Spleen (tissue), 7 donors: ENCODE results near the gene DALRD3.

ENCODE experiments used
- CTCF ChIP-seq, 11 experiments: fragments of 200-600 bp in 7 of 11; fragments of 450-650 bp in 4 of 11; sonication (generic) in 4 of 11; IDR thresholded peaks in 8 of 11; conservative IDR thresholded peaks in 3 of 11; 1 replicate in 7 of 11; 2 replicates in 4 of 11; pipeline versions ENCODE4 v1.4.0 to v1.8.0; 2016 to 2021; ENCODE audit warnings: antibody characterized with exemption in 11 of 11, inconsistent platforms in 4 of 11, mild to moderate bottlenecking in 1 of 11
- POLR2A ChIP-seq, 3 donors: fragments of 450-650 bp; IDR thresholded peaks; one replicate each; pipeline ENCODE4 v1.5.1; 2017; ENCODE audit warnings: antibody characterized with exemption in 3 of 3, mild to moderate bottlenecking in 1 of 3
- donor health status: DM: no; HTN: no; CAD: no; lungs with moderate emphysema.
- donor health status: DM: no; HTN: no; CAD: no.
- donor health status: DM: no; HTN: no; CAD: no.

- peak in 10 of 11 experiments; percentile 15 to 75 (median 51) for TF ChIP-seq CTCF (IDR thresholded peaks at IDR 0.05 in 8 of 11, conservative IDR thresholded peaks at IDR 0.05 in 3 of 11)
- TF ChIP-seq POLR2A (IDR thresholded peaks at IDR 0.05), result no peak
Observed at GRCh38 chr3:49013738-49014660, 4.4 kb downstream of the DALRD3 start.
